Measurements from ENCODE around the gene HHAT. TPM values are rescaled to one million over a fixed set of nuclear protein-coding genes. Genes with fewer than 3 reads are reported as not detected.
A peak's percentile ranks its signal among the peaks of the same experiment; 100 is the strongest.

The HHAT gene
- total RNA-seq, 4 donors from 2014 or later, result 0.83 to 1.6 (median 1.2) TPM

DNA sequence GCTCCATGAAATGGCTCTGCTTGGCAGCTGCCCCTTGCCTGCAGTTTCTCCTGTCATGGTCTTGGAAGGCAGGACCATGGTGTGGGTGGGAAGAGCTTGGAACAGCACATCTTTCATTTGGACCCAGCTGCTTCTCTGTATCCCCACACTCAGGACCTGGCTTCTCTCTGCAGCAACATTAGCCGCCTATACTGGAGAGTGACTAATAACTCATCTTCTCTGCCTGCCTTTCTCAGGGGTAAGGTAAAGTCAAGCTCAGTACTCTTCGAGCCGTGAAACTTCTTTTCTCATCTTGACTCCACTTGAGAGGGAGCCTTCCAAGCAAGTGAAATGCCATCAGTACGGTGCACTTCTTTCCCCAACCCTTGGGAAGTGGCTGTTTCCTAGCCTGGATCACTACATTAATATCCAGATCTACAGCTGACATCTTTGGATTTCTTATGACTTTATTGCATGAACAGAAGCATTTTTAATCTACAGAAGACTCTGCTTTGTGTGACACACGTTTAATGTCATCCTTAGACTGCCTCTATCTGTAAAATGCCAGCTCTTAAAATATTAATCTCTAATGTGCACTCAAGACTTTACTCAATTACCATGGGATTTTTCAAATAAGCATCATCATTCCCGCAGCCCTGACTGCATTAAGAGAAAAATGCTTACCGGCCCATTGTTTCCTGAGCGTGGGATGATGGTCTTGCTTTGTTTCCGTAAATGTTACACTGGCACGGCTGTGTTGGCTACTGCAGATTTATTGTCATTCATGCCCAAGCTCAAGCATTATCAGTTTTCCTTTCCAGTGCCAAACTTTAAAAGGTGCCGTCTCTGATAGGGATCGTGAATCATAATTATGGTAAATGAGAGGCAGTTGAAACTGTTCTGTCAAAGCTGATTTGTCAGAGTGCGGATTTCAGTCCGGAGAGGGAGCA lies 242.9 kb downstream of the HHAT start:
- Histone ChIP-seq H3K36me3 (no peaks in the 10 kb centered on the region), H3K9me3 (no peaks in the 10 kb centered on the region), H3K27ac (replicated peaks in 1 of 4) (no peak overlapping the region), H3K27me3 (no peaks in the 10 kb centered on the region), H3K4me3 (no peak overlapping the region), H3K4me1 (no peaks in the 10 kb centered on the region)
- TF ChIP-seq POLR2AphosphoS5 (IDR thresholded peaks at IDR 0.05), result no peak
- TF ChIP-seq, protein P1, sequence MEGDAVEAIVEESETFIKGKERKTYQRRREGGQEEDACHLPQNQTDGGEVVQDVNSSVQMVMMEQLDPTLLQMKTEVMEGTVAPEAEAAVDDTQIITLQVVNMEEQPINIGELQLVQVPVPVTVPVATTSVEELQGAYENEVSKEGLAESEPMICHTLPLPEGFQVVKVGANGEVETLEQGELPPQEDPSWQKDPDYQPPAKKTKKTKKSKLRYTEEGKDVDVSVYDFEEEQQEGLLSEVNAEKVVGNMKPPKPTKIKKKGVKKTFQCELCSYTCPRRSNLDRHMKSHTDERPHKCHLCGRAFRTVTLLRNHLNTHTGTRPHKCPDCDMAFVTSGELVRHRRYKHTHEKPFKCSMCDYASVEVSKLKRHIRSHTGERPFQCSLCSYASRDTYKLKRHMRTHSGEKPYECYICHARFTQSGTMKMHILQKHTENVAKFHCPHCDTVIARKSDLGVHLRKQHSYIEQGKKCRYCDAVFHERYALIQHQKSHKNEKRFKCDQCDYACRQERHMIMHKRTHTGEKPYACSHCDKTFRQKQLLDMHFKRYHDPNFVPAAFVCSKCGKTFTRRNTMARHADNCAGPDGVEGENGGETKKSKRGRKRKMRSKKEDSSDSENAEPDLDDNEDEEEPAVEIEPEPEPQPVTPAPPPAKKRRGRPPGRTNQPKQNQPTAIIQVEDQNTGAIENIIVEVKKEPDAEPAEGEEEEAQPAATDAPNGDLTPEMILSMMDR (IDR thresholded peaks at IDR 0.05), result no peak
- no peak for TF ChIP-seq EP300 (IDR thresholded peaks at IDR 0.05)
- TF ChIP-seq POLR2A (IDR thresholded peaks at IDR 0.05; ENCODE audit: low read depth), result no peak
- intact Hi-C loops (cut with DNase I), result no loop called here
- DNase-seq (ENCODE audit: extremely low spot score), result peak; percentile 90
- 91% methylated on average over 14 of the region's 14 CpGs for WGBS

GRCh38 chr1:210573141-210573540 lies 244.4 kb downstream of the HHAT start:
- no peaks in the 10 kb centered on the region for H3K27me3 ChIP-seq
- peak; percentile 39 for DNase-seq (ENCODE audit: extremely low spot score)
- 93% methylated on average over 6 of the region's 6 CpGs for WGBS
- H3K27ac ChIP-seq (replicated peaks in 1 of 4), result no peak overlapping the region
- H3K36me3 ChIP-seq, result no peaks in the 10 kb centered on the region
- no peak overlapping the region for H3K4me3 ChIP-seq
- H3K4me1 ChIP-seq, result no peaks in the 10 kb centered on the region
- TF ChIP-seq POLR2A (IDR thresholded peaks at IDR 0.05; ENCODE audit: low read depth), result no peak
- TF ChIP-seq EP300 (IDR thresholded peaks at IDR 0.05), result no peak
- no peak for TF ChIP-seq POLR2AphosphoS5 (IDR thresholded peaks at IDR 0.05)
- TF ChIP-seq, protein P1 (IDR thresholded peaks at IDR 0.05), result no peak
- no peaks in the 10 kb centered on the region for H3K9me3 ChIP-seq
- intact Hi-C loops (cut with DNase I), result no loop called here

- TF ChIP-seq POLR2A (IDR thresholded peaks at IDR 0.05; ENCODE audit: low read depth), result no peak
- TF ChIP-seq POLR2AphosphoS5 (IDR thresholded peaks at IDR 0.05), result no peak
- TF ChIP-seq EP300 (IDR thresholded peaks at IDR 0.05), result no peak
- TF ChIP-seq, protein P1 (IDR thresholded peaks at IDR 0.05), result no peak
- Histone ChIP-seq H3K36me3 (no peaks in the 10 kb centered on the region), H3K9me3 (no peaks in the 10 kb centered on the region), H3K27me3 (no peaks in the 10 kb centered on the region), H3K4me1 (peaks cover 0 to 10% (median 7%) of the 10 kb centered on the region in 4 donors), H3K4me3 (no peak overlapping the region), H3K27ac (replicated peaks in 1 of 4) (no peak overlapping the region)
- WGBS, result 63% methylated on average over 10 of the region's 10 CpGs
- no peak for DNase-seq (ENCODE audit: extremely low spot score)
- intact Hi-C loops (cut with DNase I), result no loop called here
Measured at GRCh38 chr1:210582205-210582970, 253.7 kb downstream of the HHAT start.

DNA sequence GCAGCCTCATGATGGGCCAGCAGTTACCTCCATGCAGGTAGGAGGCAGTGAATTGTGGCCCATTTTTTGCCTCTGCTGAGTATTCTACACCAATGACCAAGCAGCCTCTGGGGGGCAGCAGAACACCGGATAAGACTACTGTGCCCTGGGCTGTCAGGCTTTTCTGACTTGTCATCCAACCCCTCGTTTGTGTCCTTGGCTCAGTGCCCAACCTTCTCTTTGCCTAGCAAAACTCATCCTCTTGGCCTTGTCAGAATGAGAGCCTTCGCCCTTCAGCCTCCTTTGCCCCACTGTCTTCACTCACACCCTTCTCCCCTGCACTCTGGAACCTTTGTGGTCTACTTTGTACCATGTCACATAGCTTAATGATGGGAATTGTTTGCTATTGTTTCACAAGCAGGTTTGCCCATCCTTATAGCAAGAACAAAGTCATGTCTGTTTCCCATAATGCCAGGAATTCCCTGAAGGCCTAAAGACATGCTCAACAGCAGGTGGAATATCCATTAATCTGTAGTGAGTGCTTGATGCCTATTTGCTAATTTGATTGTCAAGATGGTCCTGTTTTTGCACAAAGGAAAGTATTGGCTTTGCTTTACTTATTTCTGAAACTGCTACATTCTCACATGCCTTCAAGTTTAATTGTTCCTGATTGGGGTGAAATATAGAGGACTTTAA lies 255.9 kb downstream of the HHAT start:
- Histone ChIP-seq H3K9me3 (no peaks in the 10 kb centered on the region), H3K4me1 (peaks cover 0 to 13% (median 7%) of the 10 kb centered on the region in 4 donors), H3K36me3 (no peaks in the 10 kb centered on the region), H3K27ac (replicated peaks in 1 of 4) (no peak overlapping the region), H3K4me3 (no peak overlapping the region), H3K27me3 (no peaks in the 10 kb centered on the region)
- intact Hi-C loops (cut with DNase I), result loop anchor here (5.0 kb wide), 1 partner anchor 548 kb away; the partner anchor contains the start of gene KCNH1
- WGBS, result 24% methylated on average over 3 of the region's 3 CpGs
- peak; percentile 90 for DNase-seq (ENCODE audit: extremely low spot score)
- TF ChIP-seq POLR2AphosphoS5 (IDR thresholded peaks at IDR 0.05), result no peak
- TF ChIP-seq, protein P1 (IDR thresholded peaks at IDR 0.05), result peak; percentile 45 to 53 (median 47)

Data from esophagus muscularis mucosa (tissue), 4 donors.